Measurements from ENCODE around the gene SLC25A42. TPM values are rescaled to one million over a fixed set of nuclear protein-coding genes. Genes with fewer than 3 reads are reported as not detected.

Gene SLC25A42
- total RNA-seq, 1 experiment from 2014 or later: 10.3 TPM

DNA sequence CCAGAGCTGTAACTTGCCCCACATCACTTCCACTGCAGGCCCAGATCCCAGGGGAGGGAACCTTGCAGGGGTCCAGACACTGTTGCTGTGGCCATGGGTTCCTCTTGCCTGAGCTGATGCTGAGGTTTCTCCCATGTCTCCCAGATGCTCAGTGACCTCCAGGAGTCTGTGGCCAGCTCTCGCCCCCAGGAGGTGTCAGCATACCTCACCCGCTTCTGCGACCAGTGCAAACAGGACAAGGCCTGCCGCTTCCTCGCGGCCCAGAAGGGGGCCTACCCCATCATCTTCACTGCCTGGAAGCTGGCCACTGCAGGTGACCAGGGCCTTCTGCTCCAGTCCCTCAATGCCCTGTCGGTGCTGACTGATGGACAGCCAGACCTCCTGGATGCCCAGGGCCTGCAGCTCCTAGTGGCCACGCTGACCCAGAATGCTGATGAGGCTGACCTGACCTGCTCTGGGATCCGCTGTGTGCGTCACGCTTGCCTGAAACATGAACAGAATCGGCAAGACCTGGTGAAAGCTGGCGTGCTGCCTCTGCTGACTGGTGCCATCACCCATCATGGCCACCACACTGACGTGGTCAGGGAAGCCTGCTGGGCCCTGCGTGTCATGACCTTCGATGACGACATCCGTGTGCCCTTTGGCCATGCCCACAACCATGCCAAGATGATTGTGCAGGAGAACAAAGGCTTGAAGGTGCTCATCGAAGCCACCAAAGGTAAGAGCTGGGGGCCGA lies 12.1 kb upstream of the SLC25A42 start:
- DNase-seq (ENCODE audit: low read depth): no peak

GRCh38 chr19:19052921-19053320 lies 10.9 kb upstream of the SLC25A42 start:
- DNase-seq (ENCODE audit: low read depth): no peak

DNA sequence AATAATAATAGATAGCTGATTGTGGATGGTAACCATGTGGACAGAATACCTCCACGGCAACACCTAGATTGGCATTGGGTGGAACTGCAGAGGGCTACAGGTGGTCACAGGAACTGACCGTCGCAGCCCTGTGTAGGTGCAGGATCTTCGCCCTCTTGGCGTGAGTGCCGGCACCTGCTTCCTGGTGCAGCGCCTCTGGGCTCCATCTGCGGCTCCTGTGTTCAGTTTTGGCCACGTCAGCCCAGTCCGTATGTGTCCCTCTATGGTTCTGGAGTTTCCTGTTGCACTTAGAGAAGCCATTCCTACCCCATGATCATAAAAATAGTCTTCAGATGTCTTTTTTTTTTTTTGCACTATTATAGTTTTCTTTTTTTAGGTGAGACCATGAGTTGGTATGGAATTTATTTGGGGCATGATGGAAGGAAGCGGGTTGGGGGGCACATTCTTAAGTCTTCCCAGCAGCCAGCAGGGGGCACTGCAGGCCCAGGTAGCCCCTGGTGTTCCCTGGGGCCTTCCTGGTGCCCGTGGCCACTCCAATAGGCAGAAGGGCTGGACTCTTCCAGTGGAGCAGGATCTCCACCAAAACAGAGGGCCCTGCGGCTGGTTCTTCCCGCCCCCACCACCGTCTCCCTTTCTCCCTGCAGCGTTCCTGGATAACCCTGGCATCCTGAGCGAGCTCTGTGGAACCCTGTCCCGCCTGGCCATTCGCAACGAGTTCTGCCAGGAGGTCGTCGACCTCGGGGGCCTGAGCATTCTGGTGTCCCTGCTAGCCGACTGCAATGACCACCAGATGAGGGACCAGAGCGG lies 10.1 kb upstream of the SLC25A42 start:
- peak; percentile 37 for DNase-seq (ENCODE audit: low read depth)

DNA sequence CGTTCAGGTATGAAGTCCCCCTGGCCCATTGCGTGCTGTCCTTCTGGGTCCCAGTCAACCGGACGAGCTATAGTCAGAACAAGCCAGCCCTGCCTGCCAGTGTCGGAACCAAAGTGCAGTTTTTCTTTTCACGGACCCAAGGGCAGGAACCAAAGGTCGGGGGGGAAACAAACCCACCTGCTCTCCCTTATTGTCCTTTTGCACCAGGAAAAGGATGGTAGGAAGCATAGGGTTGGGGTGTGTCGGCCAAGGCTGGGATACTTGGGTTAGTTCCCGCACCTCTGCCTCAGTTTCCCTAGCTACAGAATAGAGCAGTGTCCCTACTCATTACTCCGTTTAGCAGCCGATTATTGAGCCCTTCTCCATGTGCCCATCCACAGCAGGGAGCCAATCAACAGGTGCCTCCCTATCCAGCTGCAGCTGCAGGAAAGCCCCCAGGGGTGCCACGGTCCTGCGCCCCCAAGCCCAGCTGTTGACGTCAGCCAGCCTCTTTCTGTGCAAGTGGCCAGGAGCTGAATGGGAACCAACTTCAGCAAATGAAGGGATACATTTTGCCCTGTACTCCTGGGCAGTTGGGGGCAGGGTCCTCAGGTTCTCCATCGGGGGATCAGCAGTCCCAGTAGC lies 9.4 kb upstream of the SLC25A42 start:
- DNase-seq (ENCODE audit: low read depth): no peak

DNA sequence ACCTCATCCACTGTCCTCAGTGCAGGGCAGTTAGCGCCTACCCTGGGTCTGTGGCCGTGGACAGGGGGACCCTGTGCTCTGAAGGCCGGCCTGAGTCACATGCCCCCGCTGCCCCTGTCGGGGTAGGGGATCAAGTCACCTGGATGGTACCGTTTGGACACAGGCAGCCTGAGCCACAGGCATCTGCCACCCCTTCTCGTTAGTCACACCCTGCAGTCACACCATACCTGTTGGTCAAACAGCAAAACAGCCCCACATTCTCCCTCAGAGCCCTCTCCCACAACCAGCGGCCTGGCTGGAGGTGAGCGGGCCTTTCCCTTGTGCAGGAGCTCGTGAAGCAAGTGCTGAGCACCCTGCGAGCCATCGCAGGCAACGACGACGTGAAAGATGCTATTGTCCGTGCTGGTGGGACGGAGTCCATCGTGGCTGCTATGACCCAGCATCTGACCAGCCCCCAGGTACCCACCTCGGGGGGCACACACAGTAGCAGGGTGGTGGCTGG lies 8.8 kb upstream of the SLC25A42 start:
- DNase-seq (ENCODE audit: low read depth): no peak

DNA sequence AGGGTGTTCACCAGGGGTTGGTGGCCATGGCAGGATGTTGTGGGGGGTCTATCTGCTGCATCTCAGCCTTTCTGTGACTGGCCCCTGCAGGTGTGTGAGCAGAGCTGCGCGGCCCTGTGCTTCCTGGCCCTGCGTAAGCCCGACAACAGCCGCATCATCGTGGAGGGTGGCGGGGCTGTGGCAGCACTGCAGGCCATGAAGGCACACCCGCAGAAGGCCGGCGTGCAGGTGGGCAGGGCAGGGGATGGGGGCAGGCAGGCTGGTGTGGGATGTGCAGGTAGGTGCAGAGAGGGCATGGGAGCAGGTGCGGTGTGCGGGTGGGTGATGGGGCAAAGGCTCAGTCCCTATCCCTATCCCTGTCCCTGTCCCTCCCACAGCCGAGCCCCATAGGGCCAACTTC lies 8.1 kb upstream of the SLC25A42 start:
- no peak for DNase-seq (ENCODE audit: low read depth)

GRCh38 chr19:19056636-19057275 lies 7.0 kb upstream of the SLC25A42 start:
- no peak for DNase-seq (ENCODE audit: low read depth)

GRCh38 chr19:19057317-19057716 lies 6.5 kb upstream of the SLC25A42 start:
- DNase-seq (ENCODE audit: low read depth): no peak

DNA sequence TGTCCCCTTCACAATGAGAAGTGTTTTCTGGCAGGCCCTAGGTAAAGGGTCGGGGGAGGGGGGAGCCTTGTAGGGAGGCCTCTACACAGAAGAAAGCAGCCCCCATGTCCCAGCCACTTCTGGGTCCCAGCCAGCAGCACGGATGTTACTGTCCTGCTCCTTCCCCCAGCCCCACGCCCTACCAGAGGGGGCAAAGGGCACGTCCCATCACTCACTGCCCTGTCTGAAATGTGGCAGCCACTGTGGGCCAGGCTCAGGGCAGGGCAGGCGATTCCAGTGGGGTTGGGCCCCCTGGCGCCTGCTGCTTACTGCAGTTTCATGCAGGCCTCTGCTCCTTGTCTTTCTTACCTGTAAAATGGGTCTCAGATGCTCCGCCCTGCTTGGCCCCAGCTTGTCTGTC lies 6.1 kb upstream of the SLC25A42 start:
- no peak for DNase-seq (ENCODE audit: low read depth)

GRCh38 chr19:19059018-19059836 lies 4.6 kb upstream of the SLC25A42 start:
- DNase-seq (ENCODE audit: low read depth): no peak

- DNase-seq (ENCODE audit: low read depth): no peak
Observed at GRCh38 chr19:19059837-19060611, 3.8 kb upstream of the SLC25A42 start.

- no peak for DNase-seq (ENCODE audit: low read depth)
Observed at GRCh38 chr19:19061506-19061905, 2.3 kb upstream of the SLC25A42 start.

DNA sequence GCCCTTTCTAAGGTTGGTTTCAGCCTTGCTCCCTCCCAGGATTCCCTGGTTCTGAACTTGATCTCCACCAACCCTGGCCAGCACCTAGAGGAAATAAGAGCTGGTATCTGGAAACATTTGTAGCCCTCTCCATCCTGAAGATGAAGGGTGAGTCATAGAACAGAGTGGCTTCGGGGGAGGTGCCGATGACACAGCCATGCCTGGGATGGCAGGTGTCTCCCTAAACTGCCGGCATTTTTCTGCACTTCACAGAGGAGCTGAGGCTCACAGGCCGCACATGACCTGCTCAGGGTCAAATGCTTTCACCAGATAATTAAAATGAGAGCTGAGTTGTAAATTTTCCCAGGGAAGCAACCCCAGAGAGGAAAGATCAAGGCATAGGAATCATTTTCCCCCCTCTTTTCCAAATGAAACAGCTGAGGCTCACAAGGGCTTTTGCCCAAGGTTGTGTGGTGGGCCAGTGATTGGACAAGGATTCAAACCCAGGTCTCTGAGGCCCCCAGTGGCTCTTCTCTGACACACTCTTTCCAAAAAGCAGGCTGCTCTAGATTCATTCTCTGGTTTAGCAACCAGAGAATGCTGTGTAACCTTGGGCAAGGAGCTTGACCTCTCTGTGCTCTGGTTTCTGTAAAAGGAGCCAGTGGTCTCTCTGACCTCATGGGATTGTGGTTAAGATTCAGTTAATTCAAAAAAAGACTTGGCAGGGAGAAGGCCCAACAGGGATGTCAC lies 1.2 kb upstream of the SLC25A42 start:
- DNase-seq (ENCODE audit: low read depth): peak; percentile 87

DNA sequence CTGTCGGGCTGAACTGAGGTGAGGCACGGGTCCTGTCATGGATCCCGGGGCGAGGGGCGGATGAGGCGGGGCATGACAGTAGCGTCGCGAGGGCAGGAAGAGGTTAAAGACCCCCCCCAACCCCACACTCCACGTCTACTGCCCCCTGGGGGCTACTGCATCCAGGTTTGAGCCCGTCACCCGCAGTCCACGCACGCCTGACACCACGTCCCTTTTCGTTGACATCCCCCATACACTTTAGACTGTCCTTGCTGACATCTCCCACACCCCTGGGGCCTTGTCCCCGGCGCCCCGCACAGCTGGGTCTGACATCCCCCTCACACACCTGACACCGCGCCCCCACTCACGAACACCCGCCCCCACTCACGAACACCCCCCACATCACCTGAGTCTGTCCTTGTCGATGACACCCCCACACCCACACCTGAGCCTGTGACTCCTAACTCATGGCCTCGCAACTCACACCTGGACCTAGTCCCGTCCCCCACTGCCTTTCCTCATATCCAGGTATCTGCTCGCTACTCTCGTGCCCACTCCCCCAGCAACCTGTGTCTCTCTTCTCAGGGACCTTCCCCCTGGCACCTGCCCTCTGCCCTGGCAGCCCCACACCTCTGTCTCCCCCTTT lies 416 bp downstream of the SLC25A42 start:
- DNase-seq (ENCODE audit: low read depth): no peak

DNA sequence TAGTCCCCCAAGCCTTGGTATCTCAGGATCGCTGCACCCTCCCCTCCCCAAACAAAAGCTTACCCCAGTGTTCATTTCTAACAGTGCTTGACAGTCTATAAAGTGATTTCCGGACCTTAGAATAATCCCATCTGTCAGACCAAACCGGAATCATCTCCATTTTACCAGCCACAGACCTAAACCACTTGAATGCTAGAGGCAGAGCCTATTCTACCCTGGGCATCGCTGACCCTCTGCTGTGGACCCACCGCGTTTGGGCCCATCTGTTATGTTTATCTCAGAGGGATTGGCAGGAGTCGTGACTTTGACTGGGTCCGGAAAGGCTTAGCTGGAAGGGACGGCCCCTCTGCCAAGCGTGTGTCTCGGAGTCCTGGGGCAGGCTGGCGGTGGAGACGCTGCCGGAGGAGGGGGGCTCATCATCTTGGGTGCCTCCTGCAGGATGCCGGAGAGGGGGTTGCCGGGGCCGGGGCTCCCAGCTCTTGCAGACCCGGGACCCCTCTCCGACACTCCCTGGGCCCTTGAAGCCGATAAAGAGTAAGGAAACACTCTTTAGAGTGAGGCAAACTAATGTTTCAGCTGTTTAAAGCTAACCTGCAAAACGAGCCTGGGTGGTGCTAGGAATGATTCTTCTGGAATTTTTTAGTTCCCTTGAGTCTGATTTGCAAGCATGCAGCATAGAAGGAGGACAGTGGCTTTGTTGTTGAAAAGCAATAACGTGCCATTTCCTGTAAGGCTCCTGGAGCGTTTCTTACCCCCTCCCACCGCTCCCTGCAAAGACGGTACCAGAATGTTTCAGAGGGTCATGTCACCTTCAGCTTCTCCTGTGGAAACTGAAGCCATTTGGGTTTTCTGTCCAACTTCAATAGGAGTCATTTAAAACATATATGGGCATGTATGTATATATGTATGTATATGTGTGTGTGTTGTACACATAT lies 1.3 kb downstream of the SLC25A42 start:
- DNase-seq (ENCODE audit: low read depth): no peak

- DNase-seq (ENCODE audit: low read depth): no peak
Observed at GRCh38 chr19:19067276-19068072, 3.7 kb downstream of the SLC25A42 start.

All from M059J (cell line).